Activated CD8-positive, alpha-beta memory T cell treated with anti-CD3 and anti-CD28 coated beads for 1 hour (primary cell): ENCODE data around the gene CEMIP2.
"Not testable (repeated sequence)": the region's sequence is repeated elsewhere in the genome, so short reads cannot be mapped to it uniquely, and the experiment has no call there.

Source experiments
- DNase-seq, 2 donors: peaks; one replicate each; pipeline ENCODE4 v3.0.0-alpha.2; 2020; ENCODE audit warnings: low read depth in 1 of 2; ENCODE audit errors: extremely low read depth in 1 of 2

CEMIP2 gene

GRCh38 chr9:71768388-71769174, at the start of gene CEMIP2:
CEMIP2 (minus strand) TSS chr9:71768513; CDS start chr9:71750373, 18,140 bp downstream.
- DNase-seq, result peak; percentile 71 to 80

- no peak for DNase-seq
These were observed 48.7 kb upstream of the CEMIP2 start for GRCh38 chr9:71816916-71817451.

GRCh38 chr9:71814815-71815214, 46.5 kb upstream of the CEMIP2 start:
- no peak for DNase-seq

- no peak for DNase-seq
These were observed 45.9 kb upstream of the CEMIP2 start for GRCh38 chr9:71814226-71814625.

- DNase-seq, result no peak
These were observed 44.1 kb upstream of the CEMIP2 start for GRCh38 chr9:71812385-71812784.

- DNase-seq, result no peak
These were observed 39.8 kb upstream of the CEMIP2 start for GRCh38 chr9:71808068-71808467.

GRCh38 chr9:71806901-71807307, 38.6 kb upstream of the CEMIP2 start:
- DNase-seq, result peak in 1 of 2 donors; percentile 31

- not testable (repeated sequence) for DNase-seq
These were observed 36.8 kb upstream of the CEMIP2 start for GRCh38 chr9:71805096-71805495.

GRCh38 chr9:71801826-71802225, 33.5 kb upstream of the CEMIP2 start:
- DNase-seq, result no peak

GRCh38 chr9:71797266-71797665, 29.0 kb upstream of the CEMIP2 start:
- no peak for DNase-seq

- DNase-seq, result no peak
These were observed 27.9 kb upstream of the CEMIP2 start for GRCh38 chr9:71796100-71796767.

GRCh38 chr9:71795097-71795813, 26.9 kb upstream of the CEMIP2 start:
- DNase-seq, result no peak

- no peak for DNase-seq
These were observed 25.2 kb upstream of the CEMIP2 start for GRCh38 chr9:71793386-71794105.

- no peak for DNase-seq
These were observed 23.6 kb upstream of the CEMIP2 start for GRCh38 chr9:71791875-71792274.

GRCh38 chr9:71790296-71790695, 22.0 kb upstream of the CEMIP2 start:
- DNase-seq, result no peak

- peak; percentile 68 to 74 for DNase-seq
These were observed 14.8 kb upstream of the CEMIP2 start for GRCh38 chr9:71783120-71783523.

GRCh38 chr9:71781391-71781790, 13.1 kb upstream of the CEMIP2 start:
- no peak for DNase-seq

- no peak for DNase-seq
These were observed 12.6 kb upstream of the CEMIP2 start for GRCh38 chr9:71780953-71781352.

- DNase-seq, result no peak
These were observed 9.8 kb upstream of the CEMIP2 start for GRCh38 chr9:71778085-71778484.

GRCh38 chr9:71774920-71775319, 6.6 kb upstream of the CEMIP2 start:
- no peak for DNase-seq

- no peak for DNase-seq
These were observed 4.4 kb upstream of the CEMIP2 start for GRCh38 chr9:71772726-71773125.
